ENCODE results near the gene FAM171A1. TPM values are rescaled to one million over a fixed set of nuclear protein-coding genes. Genes with fewer than 3 reads are reported as not detected.

Gene FAM171A1
- total and polyA plus RNA-seq, 2 of the 13 experiments (the other 11 are each of a cell fraction or from before 2014, with no cell fraction given) = 21.5 to 34.7 TPM

DNA sequence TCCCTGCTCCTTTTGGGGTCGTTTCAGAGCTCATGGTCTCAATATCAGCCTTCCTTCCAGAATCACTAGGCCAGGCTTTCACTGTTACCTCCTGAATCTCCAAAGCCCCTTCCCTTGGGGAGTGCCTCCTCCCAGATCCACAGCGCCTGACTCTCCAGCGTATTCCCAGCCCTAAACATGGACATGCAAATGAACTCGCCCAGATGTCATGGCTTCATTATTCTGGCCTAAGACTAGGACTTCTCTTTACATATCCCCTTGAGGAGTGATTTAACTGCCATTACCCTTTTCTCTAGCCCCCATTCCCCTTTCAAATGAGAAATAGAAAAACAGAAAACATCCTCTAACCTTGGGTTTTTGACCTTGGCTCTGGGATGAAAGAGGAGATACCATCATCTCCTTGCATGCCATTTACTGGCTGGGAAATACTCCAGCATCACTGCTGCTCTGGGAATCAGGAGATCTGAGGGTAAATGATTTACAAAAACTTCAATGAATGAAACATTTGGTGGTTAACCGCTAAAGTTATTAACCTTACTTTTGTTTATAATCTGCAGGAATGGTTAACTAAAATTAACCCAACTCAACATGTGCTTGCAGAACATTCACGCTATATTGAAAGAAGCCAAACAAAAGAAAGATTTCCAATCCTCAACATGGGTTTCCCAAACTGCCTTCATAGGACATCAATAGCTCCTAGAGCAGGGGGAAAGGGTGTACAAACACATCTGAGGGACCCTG, 37.0 kb downstream of the FAM171A1 start (continued):
- TF ChIP-seq, protein P1, sequence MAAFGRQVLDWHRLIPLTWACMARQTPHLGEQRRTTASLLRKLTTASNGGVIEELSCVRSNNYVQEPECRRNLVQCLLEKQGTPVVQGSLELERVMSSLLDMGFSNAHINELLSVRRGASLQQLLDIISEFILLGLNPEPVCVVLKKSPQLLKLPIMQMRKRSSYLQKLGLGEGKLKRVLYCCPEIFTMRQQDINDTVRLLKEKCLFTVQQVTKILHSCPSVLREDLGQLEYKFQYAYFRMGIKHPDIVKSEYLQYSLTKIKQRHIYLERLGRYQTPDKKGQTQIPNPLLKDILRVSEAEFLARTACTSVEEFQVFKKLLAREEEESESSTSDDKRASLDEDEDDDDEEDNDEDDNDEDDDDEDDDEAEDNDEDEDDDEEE (CRISPR knock-in tag; IDR thresholded peaks at IDR 0.05) = no peak
- TF ChIP-seq ATAD3A (CRISPR knock-in tag; IDR thresholded peaks at IDR 0.05) = no peak
- TF ChIP-seq ZNF644 (CRISPR knock-in tag; IDR thresholded peaks at IDR 0.05; ENCODE audit: low read depth) = peak; percentile 69; the same call in 1 of the 2 replicates
- TF ChIP-seq, protein P2, sequence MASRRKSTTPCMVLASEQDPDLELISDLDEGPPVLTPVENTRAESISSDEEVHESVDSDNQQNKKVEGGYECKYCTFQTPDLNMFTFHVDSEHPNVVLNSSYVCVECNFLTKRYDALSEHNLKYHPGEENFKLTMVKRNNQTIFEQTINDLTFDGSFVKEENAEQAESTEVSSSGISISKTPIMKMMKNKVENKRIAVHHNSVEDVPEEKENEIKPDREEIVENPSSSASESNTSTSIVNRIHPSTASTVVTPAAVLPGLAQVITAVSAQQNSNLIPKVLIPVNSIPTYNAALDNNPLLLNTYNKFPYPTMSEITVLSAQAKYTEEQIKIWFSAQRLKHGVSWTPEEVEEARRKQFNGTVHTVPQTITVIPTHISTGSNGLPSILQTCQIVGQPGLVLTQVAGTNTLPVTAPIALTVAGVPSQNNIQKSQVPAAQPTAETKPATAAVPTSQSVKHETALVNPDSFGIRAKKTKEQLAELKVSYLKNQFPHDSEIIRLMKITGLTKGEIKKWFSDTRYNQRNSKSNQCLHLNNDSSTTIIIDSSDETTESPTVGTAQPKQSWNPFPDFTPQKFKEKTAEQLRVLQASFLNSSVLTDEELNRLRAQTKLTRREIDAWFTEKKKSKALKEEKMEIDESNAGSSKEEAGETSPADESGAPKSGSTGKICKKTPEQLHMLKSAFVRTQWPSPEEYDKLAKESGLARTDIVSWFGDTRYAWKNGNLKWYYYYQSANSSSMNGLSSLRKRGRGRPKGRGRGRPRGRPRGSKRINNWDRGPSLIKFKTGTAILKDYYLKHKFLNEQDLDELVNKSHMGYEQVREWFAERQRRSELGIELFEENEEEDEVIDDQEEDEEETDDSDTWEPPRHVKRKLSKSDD (CRISPR knock-in tag; IDR thresholded peaks at IDR 0.05; ENCODE audit: low read depth) = no peak
- TF ChIP-seq, protein P3, sequence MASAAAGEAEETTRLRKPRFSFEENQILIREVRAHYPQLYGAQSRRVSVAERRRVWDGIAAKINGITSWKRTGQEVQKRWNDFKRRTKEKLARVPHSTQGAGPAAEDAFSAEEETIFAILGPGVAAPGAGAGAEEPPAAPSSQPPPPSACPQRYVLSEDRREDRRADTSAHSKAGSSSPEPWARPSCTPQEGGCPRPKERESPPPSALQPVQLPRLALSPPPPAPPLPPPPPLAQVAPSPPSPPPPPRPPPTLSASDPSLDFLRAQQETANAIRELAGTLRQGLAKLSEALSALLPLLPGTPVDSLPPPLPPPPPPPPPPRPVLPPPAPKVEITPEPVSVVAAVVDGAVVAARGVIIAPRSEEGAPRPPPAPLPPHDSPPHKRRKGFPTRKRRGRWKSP (CRISPR knock-in tag; IDR thresholded peaks at IDR 0.05) = peak; percentile 47; the same call in 1 of the 2 replicates
- TF ChIP-seq NFE2 (CRISPR knock-in tag; IDR thresholded peaks at IDR 0.05) = no peak
- TF ChIP-seq, protein P4, sequence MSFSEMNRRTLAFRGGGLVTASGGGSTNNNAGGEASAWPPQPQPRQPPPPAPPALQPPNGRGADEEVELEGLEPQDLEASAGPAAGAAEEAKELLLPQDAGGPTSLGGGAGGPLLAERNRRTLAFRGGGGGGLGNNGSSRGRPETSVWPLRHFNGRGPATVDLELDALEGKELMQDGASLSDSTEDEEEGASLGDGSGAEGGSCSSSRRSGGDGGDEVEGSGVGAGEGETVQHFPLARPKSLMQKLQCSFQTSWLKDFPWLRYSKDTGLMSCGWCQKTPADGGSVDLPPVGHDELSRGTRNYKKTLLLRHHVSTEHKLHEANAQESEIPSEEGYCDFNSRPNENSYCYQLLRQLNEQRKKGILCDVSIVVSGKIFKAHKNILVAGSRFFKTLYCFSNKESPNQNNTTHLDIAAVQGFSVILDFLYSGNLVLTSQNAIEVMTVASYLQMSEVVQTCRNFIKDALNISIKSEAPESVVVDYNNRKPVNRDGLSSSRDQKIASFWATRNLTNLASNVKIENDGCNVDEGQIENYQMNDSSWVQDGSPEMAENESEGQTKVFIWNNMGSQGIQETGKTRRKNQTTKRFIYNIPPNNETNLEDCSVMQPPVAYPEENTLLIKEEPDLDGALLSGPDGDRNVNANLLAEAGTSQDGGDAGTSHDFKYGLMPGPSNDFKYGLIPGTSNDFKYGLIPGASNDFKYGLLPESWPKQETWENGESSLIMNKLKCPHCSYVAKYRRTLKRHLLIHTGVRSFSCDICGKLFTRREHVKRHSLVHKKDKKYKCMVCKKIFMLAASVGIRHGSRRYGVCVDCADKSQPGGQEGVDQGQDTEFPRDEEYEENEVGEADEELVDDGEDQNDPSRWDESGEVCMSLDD (CRISPR knock-in tag; IDR thresholded peaks at IDR 0.05; ENCODE audit: borderline replicate concordance) = no peak; the same call in 1 of the 2 replicates
- TF ChIP-seq ZNF792 (CRISPR knock-in tag; IDR thresholded peaks at IDR 0.05) = no peak
- TF ChIP-seq HOXA9 (CRISPR knock-in tag; IDR thresholded peaks at IDR 0.05; ENCODE audit: borderline replicate concordance) = no peak
- TF ChIP-seq SNAI1 (CRISPR knock-in tag; IDR thresholded peaks at IDR 0.05; ENCODE audit: borderline replicate concordance) = peak; percentile 20; the same call in 1 of the 2 replicates
- no peak for TF ChIP-seq SRSF1 (optimal IDR thresholded peaks at IDR 0.05; ENCODE audit: low read depth, low read length)
- no peak for TF ChIP-seq IRX3 (CRISPR knock-in tag; IDR thresholded peaks at IDR 0.05; ENCODE audit: borderline replicate concordance, low read depth)
- TF ChIP-seq CBX5 (CRISPR knock-in tag; IDR thresholded peaks at IDR 0.05; ENCODE audit: borderline replicate concordance) = no peak
- peak; percentile 18 for TF ChIP-seq ZNF781 (CRISPR knock-in tag; IDR thresholded peaks at IDR 0.05; ENCODE audit: borderline replicate concordance, not compliant biosample characterization)
- TF ChIP-seq ZSCAN29 (CRISPR knock-in tag; conservative IDR thresholded peaks at IDR 0.05) = no peak
- TF ChIP-seq ZNF260 (CRISPR knock-in tag; IDR thresholded peaks at IDR 0.05; ENCODE audit: borderline replicate concordance, low read depth) = no peak
- no peak for TF ChIP-seq ZNF546 (CRISPR knock-in tag; conservative IDR thresholded peaks at IDR 0.05)
- TF ChIP-seq CEBPG (CRISPR knock-in tag; IDR thresholded peaks at IDR 0.05) = no peak; the same call in 1 of the 2 replicates
- no peak for TF ChIP-seq ZNF12 (CRISPR knock-in tag; IDR thresholded peaks at IDR 0.05)
- TF ChIP-seq THAP11 (CRISPR knock-in tag; IDR thresholded peaks at IDR 0.05) = peak; percentile 49
- TF ChIP-seq, protein P5, sequence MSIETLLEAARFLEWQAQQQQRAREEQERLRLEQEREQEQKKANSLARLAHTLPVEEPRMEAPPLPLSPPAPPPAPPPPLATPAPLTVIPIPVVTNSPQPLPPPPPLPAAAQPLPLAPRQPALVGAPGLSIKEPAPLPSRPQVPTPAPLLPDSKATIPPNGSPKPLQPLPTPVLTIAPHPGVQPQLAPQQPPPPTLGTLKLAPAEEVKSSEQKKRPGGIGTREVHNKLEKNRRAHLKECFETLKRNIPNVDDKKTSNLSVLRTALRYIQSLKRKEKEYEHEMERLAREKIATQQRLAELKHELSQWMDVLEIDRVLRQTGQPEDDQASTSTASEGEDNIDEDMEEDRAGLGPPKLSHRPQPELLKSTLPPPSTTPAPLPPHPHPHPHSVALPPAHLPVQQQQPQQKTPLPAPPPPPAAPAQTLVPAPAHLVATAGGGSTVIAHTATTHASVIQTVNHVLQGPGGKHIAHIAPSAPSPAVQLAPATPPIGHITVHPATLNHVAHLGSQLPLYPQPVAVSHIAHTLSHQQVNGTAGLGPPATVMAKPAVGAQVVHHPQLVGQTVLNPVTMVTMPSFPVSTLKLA (IDR thresholded peaks at IDR 0.05) = no peak
